ENCODE measurements around the gene DUSP16.
A peak's percentile ranks its signal among the peaks of the same experiment; 100 is the strongest.

DUSP16 gene

GRCh38 chr12:12606781-12607589, 44.3 kb upstream of the DUSP16 start:
- Histone ChIP-seq H3F3A (ENCODE audit: insufficient read depth, low read length) (peaks cover 7% of the 10 kb centered on the region), H3K36me3 (replicated peaks; ENCODE audit: insufficient read depth, low read length) (no peaks in the 10 kb centered on the region), H3K9ac (ENCODE audit: low read length) (no peak overlapping the region), H4K20me1 (ENCODE audit: insufficient read depth, low read length) (no peaks in the 10 kb centered on the region), H3K4me2 (ENCODE audit: low read depth, low read length) (no peak overlapping the region), H3K27ac (ENCODE audit: low read length) (no peak overlapping the region), H3K9me3 (replicated peaks; ENCODE audit: insufficient read depth, low read length) (no peaks in the 10 kb centered on the region), H3K27me3 (replicated peaks; ENCODE audit: insufficient read depth, low read length) (no peaks in the 10 kb centered on the region), H3K9me2 (replicated peaks; ENCODE audit: insufficient read depth, low read length) (no peaks in the 10 kb centered on the region), H3K79me2 (ENCODE audit: low read length) (no peaks in the 10 kb centered on the region), H3K4me1 (ENCODE audit: low read length) (no peaks in the 10 kb centered on the region), H2AFZ (ENCODE audit: low read length) (peak overlapping the region; percentile 48), H3K4me3 (ENCODE audit: low read length) (no peak overlapping the region)
- no peak for DNase-seq
- no peak for TF ChIP-seq EZH2 (optimal IDR thresholded peaks at IDR 0.05; ENCODE audit: low read depth, low read length)

DNA sequence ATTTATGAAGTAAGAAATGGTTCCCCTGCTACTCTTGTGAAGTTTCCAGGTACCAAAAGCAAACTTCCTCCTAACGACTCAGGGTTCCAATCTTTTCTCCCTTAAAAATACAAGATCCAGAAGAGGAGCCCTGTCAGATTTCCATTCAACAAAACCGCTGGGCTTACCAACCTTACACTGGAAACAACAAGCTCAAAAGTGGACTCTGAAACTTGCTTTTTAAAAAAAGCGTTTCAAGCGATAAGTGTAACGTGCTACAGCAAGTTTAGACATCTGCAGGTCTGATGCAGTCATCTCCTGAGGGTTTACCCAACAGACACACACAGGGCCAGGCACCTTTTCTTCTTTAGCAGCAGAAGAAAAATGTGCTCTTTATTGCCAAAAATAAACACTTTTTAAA, 42.1 kb upstream of the DUSP16 start:
- no peak overlapping the region for H3K9ac ChIP-seq (ENCODE audit: low read length)
- no peaks in the 10 kb centered on the region for H3K4me1 ChIP-seq (ENCODE audit: low read length)
- no peaks in the 10 kb centered on the region for H4K20me1 ChIP-seq (ENCODE audit: insufficient read depth, low read length)
- no peak overlapping the region for H3K27ac ChIP-seq (ENCODE audit: low read length)
- no peak overlapping the region for H3K4me2 ChIP-seq (ENCODE audit: low read depth, low read length)
- no peak overlapping the region for H2AFZ ChIP-seq (ENCODE audit: low read length)
- TF ChIP-seq EZH2phosphoT487 (IDR thresholded peaks at IDR 0.05; ENCODE audit: low read length) (no peak), EZH2 (optimal IDR thresholded peaks at IDR 0.05; ENCODE audit: low read depth, low read length) (no peak)
- TF ChIP-seq, protein P1, sequence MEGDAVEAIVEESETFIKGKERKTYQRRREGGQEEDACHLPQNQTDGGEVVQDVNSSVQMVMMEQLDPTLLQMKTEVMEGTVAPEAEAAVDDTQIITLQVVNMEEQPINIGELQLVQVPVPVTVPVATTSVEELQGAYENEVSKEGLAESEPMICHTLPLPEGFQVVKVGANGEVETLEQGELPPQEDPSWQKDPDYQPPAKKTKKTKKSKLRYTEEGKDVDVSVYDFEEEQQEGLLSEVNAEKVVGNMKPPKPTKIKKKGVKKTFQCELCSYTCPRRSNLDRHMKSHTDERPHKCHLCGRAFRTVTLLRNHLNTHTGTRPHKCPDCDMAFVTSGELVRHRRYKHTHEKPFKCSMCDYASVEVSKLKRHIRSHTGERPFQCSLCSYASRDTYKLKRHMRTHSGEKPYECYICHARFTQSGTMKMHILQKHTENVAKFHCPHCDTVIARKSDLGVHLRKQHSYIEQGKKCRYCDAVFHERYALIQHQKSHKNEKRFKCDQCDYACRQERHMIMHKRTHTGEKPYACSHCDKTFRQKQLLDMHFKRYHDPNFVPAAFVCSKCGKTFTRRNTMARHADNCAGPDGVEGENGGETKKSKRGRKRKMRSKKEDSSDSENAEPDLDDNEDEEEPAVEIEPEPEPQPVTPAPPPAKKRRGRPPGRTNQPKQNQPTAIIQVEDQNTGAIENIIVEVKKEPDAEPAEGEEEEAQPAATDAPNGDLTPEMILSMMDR (IDR thresholded peaks at IDR 0.05; ENCODE audit: low read length), result no peak
- no peaks in the 10 kb centered on the region for H3K79me2 ChIP-seq (ENCODE audit: low read length)
- no peaks in the 10 kb centered on the region for H3K27me3 ChIP-seq (replicated peaks; ENCODE audit: insufficient read depth, low read length)
- DNase-seq, result no peak
- no peaks in the 10 kb centered on the region for H3K9me3 ChIP-seq (replicated peaks; ENCODE audit: insufficient read depth, low read length)
- H3K9me2 ChIP-seq (replicated peaks; ENCODE audit: insufficient read depth, low read length), result no peaks in the 10 kb centered on the region
- no peak overlapping the region for H3K4me3 ChIP-seq (ENCODE audit: low read length)
- no peaks in the 10 kb centered on the region for H3K36me3 ChIP-seq (replicated peaks; ENCODE audit: insufficient read depth, low read length)
- no peaks in the 10 kb centered on the region for H3F3A ChIP-seq (ENCODE audit: insufficient read depth, low read length)

- Histone ChIP-seq H3K4me3 (ENCODE audit: low read length) (no peak overlapping the region), H3K4me1 (ENCODE audit: low read length) (no peaks in the 10 kb centered on the region), H3K9me2 (replicated peaks; ENCODE audit: insufficient read depth, low read length) (no peaks in the 10 kb centered on the region), H3K27me3 (replicated peaks; ENCODE audit: insufficient read depth, low read length) (no peaks in the 10 kb centered on the region), H3K9me3 (replicated peaks; ENCODE audit: insufficient read depth, low read length) (no peaks in the 10 kb centered on the region), H3K27ac (ENCODE audit: low read length) (no peak overlapping the region), H3K36me3 (replicated peaks; ENCODE audit: insufficient read depth, low read length) (no peaks in the 10 kb centered on the region), H2AFZ (ENCODE audit: low read length) (no peak overlapping the region), H3K9ac (ENCODE audit: low read length) (no peak overlapping the region), H3F3A (ENCODE audit: insufficient read depth, low read length) (no peaks in the 10 kb centered on the region), H3K79me2 (ENCODE audit: low read length) (no peaks in the 10 kb centered on the region), H4K20me1 (ENCODE audit: insufficient read depth, low read length) (no peaks in the 10 kb centered on the region), H3K4me2 (ENCODE audit: low read depth, low read length) (no peak overlapping the region)
- TF ChIP-seq EZH2 (optimal IDR thresholded peaks at IDR 0.05; ENCODE audit: low read depth, low read length) (no peak), EZH2phosphoT487 (IDR thresholded peaks at IDR 0.05; ENCODE audit: low read length) (no peak)
- TF ChIP-seq, protein P1 (IDR thresholded peaks at IDR 0.05; ENCODE audit: low read length), result no peak
- no peak for DNase-seq
These were observed 38.0 kb upstream of the DUSP16 start for GRCh38 chr12:12600659-12601058.

Measured in MM.1S (cell line).